HL-60 (cell line): Measurements from ENCODE around the gene ZNF423.

Experiments
- GABPA ChIP-seq: IDR thresholded peaks from 2 replicates; pipeline ENCODE4 v1.6.1; 2012; ENCODE audit warnings: low read depth
- POLR2AphosphoS5 ChIP-seq: IDR thresholded peaks from 2 replicates; pipeline ENCODE4 v1.6.1; 2012; ENCODE audit warnings: low read depth
- SPI1 ChIP-seq: IDR thresholded peaks from 2 replicates; pipeline ENCODE4 v1.6.1; 2012; ENCODE audit warnings: low read depth, mild to moderate bottlenecking, borderline replicate concordance
- TF ChIP-seq, protein P1 (sequence below): IDR thresholded peaks from 2 replicates; pipeline ENCODE4 v1.6.1; 2012; ENCODE audit warnings: low read depth; ENCODE audit not compliant: insufficient replicate concordance
- TF ChIP-seq, protein P2 (sequence below): IDR thresholded peaks from one replicate; pipeline ENCODE4 v1.5.1; 2011; ENCODE audit warnings: low read length, control low read depth, inconsistent platforms; ENCODE audit not compliant: insufficient read depth

DNA sequence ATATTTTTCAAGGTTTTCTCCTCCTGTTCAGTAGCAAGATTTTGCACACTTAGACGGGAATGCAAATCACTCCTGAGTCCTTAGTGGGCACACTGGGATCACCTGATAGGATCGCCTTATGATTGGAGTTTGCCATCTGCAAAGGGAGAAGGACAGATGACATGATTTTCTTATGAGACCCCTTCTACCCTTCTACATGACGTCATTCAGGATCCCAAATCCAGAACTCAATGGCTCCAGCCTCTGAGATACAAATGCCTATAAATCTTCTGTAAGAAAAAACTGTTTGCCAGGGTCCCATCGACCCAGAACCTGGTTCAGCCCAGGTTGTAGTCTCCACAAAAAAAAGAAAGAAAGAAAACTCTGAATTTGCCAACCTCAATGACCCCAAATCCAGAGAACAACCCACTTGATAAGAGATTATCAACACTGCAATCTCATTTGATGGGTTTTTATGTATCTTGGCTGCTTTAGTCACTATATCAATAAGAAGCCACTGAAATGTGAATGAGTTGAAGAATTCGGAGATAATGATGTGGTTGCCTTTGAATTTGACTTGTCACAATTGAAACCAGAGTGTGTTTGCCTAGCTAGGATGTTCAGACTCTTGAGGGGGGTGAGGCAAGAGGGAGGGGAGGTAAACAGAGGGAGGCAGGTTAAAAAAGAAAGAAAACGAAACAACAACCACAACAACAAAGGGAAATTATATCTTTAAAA is 6.7 kb downstream of the ZNF423 start:
- TF ChIP-seq, protein P1, sequence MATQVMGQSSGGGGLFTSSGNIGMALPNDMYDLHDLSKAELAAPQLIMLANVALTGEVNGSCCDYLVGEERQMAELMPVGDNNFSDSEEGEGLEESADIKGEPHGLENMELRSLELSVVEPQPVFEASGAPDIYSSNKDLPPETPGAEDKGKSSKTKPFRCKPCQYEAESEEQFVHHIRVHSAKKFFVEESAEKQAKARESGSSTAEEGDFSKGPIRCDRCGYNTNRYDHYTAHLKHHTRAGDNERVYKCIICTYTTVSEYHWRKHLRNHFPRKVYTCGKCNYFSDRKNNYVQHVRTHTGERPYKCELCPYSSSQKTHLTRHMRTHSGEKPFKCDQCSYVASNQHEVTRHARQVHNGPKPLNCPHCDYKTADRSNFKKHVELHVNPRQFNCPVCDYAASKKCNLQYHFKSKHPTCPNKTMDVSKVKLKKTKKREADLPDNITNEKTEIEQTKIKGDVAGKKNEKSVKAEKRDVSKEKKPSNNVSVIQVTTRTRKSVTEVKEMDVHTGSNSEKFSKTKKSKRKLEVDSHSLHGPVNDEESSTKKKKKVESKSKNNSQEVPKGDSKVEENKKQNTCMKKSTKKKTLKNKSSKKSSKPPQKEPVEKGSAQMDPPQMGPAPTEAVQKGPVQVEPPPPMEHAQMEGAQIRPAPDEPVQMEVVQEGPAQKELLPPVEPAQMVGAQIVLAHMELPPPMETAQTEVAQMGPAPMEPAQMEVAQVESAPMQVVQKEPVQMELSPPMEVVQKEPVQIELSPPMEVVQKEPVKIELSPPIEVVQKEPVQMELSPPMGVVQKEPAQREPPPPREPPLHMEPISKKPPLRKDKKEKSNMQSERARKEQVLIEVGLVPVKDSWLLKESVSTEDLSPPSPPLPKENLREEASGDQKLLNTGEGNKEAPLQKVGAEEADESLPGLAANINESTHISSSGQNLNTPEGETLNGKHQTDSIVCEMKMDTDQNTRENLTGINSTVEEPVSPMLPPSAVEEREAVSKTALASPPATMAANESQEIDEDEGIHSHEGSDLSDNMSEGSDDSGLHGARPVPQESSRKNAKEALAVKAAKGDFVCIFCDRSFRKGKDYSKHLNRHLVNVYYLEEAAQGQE: no peak
- TF ChIP-seq, protein P2, sequence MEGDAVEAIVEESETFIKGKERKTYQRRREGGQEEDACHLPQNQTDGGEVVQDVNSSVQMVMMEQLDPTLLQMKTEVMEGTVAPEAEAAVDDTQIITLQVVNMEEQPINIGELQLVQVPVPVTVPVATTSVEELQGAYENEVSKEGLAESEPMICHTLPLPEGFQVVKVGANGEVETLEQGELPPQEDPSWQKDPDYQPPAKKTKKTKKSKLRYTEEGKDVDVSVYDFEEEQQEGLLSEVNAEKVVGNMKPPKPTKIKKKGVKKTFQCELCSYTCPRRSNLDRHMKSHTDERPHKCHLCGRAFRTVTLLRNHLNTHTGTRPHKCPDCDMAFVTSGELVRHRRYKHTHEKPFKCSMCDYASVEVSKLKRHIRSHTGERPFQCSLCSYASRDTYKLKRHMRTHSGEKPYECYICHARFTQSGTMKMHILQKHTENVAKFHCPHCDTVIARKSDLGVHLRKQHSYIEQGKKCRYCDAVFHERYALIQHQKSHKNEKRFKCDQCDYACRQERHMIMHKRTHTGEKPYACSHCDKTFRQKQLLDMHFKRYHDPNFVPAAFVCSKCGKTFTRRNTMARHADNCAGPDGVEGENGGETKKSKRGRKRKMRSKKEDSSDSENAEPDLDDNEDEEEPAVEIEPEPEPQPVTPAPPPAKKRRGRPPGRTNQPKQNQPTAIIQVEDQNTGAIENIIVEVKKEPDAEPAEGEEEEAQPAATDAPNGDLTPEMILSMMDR: no peak
- TF ChIP-seq SPI1 (no peak), GABPA (no peak), POLR2AphosphoS5 (no peak)
